Uterus (tissue), 4 donors: Measurements from ENCODE around the gene PLEKHJ1. TPM values are rescaled to one million over a fixed set of nuclear protein-coding genes. Genes with fewer than 3 reads are reported as not detected.
A peak's percentile ranks its signal among the peaks of the same experiment; 100 is the strongest.

Source experiments
- DNase-seq, 2 donors: peaks; one replicate each; pipeline ENCODE4 v3.0.0-alpha.2; 2019 to 2020
- H3K27ac ChIP-seq, 2 donors: fragments of 200-600 bp; sonication (generic); 1 replicate in 1 of 2; 2 replicates in 1 of 2; pipeline ENCODE4 v1.5.1; 2016 to 2018
- H3K27me3 ChIP-seq, 2 donors: fragments of 200-600 bp; sonication (generic); one replicate each; pipeline ENCODE4 v1.5.1; 2018 to 2019; ENCODE audit warnings: control low read depth in 1 of 2
- H3K36me3 ChIP-seq, 2 donors: fragments of 200-600 bp; sonication (generic); one replicate each; pipeline ENCODE4 v1.5.1; 2019; ENCODE audit warnings: control low read depth in 1 of 2
- H3K4me1 ChIP-seq, 2 donors: fragments of 200-600 bp; sonication (generic); one replicate each; pipeline ENCODE4 v1.5.1; 2018 to 2019; ENCODE audit warnings: control low read depth in 1 of 2
- H3K4me3 ChIP-seq, 2 donors: fragments of 200-600 bp; sonication (generic); 1 replicate in 1 of 2; 2 replicates in 1 of 2; pipeline ENCODE4 v1.5.1; 2018 to 2019; ENCODE audit warnings: mild to moderate bottlenecking in 1 of 2
- H3K9me3 ChIP-seq, 2 donors: fragments of 200-600 bp; sonication (generic); one replicate each; pipeline ENCODE4 v1.5.1; 2019; ENCODE audit warnings: control low read depth in 1 of 2
- CTCF ChIP-seq, 4 experiments: fragments of 200-600 bp in 2 of 4; fragments of 450-650 bp in 2 of 4; sonication (generic) in 2 of 4; IDR thresholded peaks; one replicate each; pipeline ENCODE4 v1.5.1; 2016 to 2019; ENCODE audit warnings: antibody characterized with exemption in 4 of 4, mild to moderate bottlenecking in 2 of 4, moderate library complexity in 1 of 4
- POLR2A ChIP-seq, 2 donors: fragments of 450-650 bp; IDR thresholded peaks; one replicate each; pipeline ENCODE4 v1.6.1; 2016; ENCODE audit warnings: antibody characterized with exemption in 2 of 2, mild to moderate bottlenecking in 1 of 2, moderate library complexity in 1 of 2
- intact Hi-C: fragments of 100-400 bp; cut with DNase I; formaldehyde crosslinking; loops from one replicate; pipeline ENCODE4 v1.15.1; 2023; ENCODE audit warnings: low total_unique reads
- total RNA-seq, 4 donors: library from RNA; depleted of rRNA in 3 of 4; stranded (reverse); fragments of >200 nt in 3 of 4; gene quantifications; one replicate each; pipeline versions ENCODE4 v1.1.0 to v1.2.4, GENCODE V29; 2014 to 2023
- donor health status: DM: yes; HTN: yes; CAD: no.

Gene PLEKHJ1
- total RNA-seq, 4 donors from 2014 or later, result 5.9 to 56.7 (median 30.1) TPM

GRCh38 chr19:2259336-2259735 is 23.2 kb upstream of the PLEKHJ1 start:
- no peak overlapping the region for H3K27ac ChIP-seq
- intact Hi-C loops, result no loop called here

GRCh38 chr19:2255982-2256685 is 20.0 kb upstream of the PLEKHJ1 start, which contains the start of gene JSRP1:
Gene JSRP1, minus strand, starts transcription at chr19:2256417. Its CDS starts 1,103 bp downstream, at chr19:2255314.
- Histone ChIP-seq H3K4me3 (no peak within 1 kb of the TSS), H3K4me1 (peaks cover 0 to 23% of the 10 kb centered on the region in 2 donors), H3K9me3 (no peaks in the 10 kb centered on the region), H3K36me3 (no peaks in the 10 kb centered on the region), H3K27ac (no peak within 1 kb of the TSS), H3K27me3 (peaks cover 0 to 14% of the 10 kb centered on the region in 2 donors)
- no peak for DNase-seq
- TF ChIP-seq CTCF (IDR thresholded peaks at IDR 0.05) (no peak), POLR2A (IDR thresholded peaks at IDR 0.05) (no peak)
- intact Hi-C loops, result no loop called here

More at GRCh38 chr19:2259336-2259735, 23.2 kb upstream of the PLEKHJ1 start:
- TF ChIP-seq POLR2A (IDR thresholded peaks at IDR 0.05), result no peak
- Histone ChIP-seq H3K9me3 (no peaks in the 10 kb centered on the region), H3K36me3 (no peaks in the 10 kb centered on the region), H3K4me3 (no peak overlapping the region), H3K4me1 (no peaks in the 10 kb centered on the region), H3K27me3 (no peaks in the 10 kb centered on the region)
- no peak for DNase-seq

- TF ChIP-seq CTCF (IDR thresholded peaks at IDR 0.05) (no peak), POLR2A (IDR thresholded peaks at IDR 0.05) (no peak)
- no peak for DNase-seq
- Histone ChIP-seq H3K27me3 (peaks cover 0 to 23% of the 10 kb centered on the region in 2 donors), H3K4me1 (peaks cover 0 to 30% of the 10 kb centered on the region in 2 donors), H3K36me3 (no peaks in the 10 kb centered on the region), H3K27ac (no peak overlapping the region), H3K9me3 (no peaks in the 10 kb centered on the region), H3K4me3 (no peak overlapping the region)
- intact Hi-C loops, result no loop called here
These were observed 19.1 kb upstream of the PLEKHJ1 start for GRCh38 chr19:2255112-2255845.

GRCh38 chr19:2254064-2254872 is 18.1 kb upstream of the PLEKHJ1 start:
- Histone ChIP-seq H3K9me3 (no peaks in the 10 kb centered on the region), H3K4me1 (peaks cover 0 to 30% of the 10 kb centered on the region in 2 donors), H3K4me3 (no peak overlapping the region), H3K27ac (no peak overlapping the region), H3K27me3 (peaks cover 0 to 25% of the 10 kb centered on the region in 2 donors), H3K36me3 (no peaks in the 10 kb centered on the region)
- no peak for TF ChIP-seq POLR2A (IDR thresholded peaks at IDR 0.05)
- TF ChIP-seq CTCF (IDR thresholded peaks at IDR 0.05), result peak in 1 of 4 experiments; percentile 12
- no peak for DNase-seq
- intact Hi-C loops, result no loop called here
